PC-3 (cell line): ENCODE measurements around the gene LALBA. TPM values are rescaled to one million over a fixed set of nuclear protein-coding genes. Genes with fewer than 3 reads are reported as not detected.
A peak's percentile ranks its signal among the peaks of the same experiment; 100 is the strongest.

Source experiments
- ATAC-seq: fragments of 200-7000 bp; cut with Tn5 transposase; 2 replicates; pipeline ENCODE4 v1.9.1; 2020; ENCODE audit warnings: mild to moderate bottlenecking, moderate library complexity
- BruUV-seq: library from RNA; stranded (reverse); fragments of 400-500 nt; replicated peaks from 2 replicates; lab custom pipeline; 2021; lab: Mats Ljungman, UMichigan
- CTCF ChIA-PET: fragments of 300-600 bp; sonication (Branson Sonifier 250); formaldehyde crosslinking; loops from one replicate; lab custom pipeline; 2022; ENCODE audit warnings: antibody characterized with exemption; lab: Charles Lee
- POLR2A ChIA-PET: fragments of 300-600 bp; sonication (Branson Sonifier 250); formaldehyde crosslinking; loops from one replicate; lab custom pipeline; 2022; ENCODE audit warnings: antibody characterized with exemption; ENCODE audit not compliant: unreplicated experiment; lab: Charles Lee
- DNase-seq: peaks from one replicate; pipeline ENCODE4 v3.0.0-alpha.2; 2015
- H2AFZ ChIP-seq: fragments of 300-600 bp; sonication (generic); 2 replicates; pipeline ENCODE4 v1.6.0; 2016; ENCODE audit warnings: antibody characterized with exemption, low read length
- H3F3A ChIP-seq: fragments of 300-600 bp; sonication (generic); one replicate; pipeline ENCODE4 v1.6.0; 2017; ENCODE audit warnings: antibody characterized with exemption, low read length, control low read depth, mild to moderate bottlenecking; ENCODE audit not compliant: unreplicated experiment
- H3K27ac ChIP-seq: fragments of 300-600 bp; sonication (generic); 2 replicates; pipeline ENCODE4 v1.5.1; 2016; ENCODE audit warnings: mild to moderate bottlenecking, low read length
- H3K27me3 ChIP-seq: fragments of 300-600 bp; sonication (generic); 2 replicates; pipeline ENCODE4 v1.6.1; 2016; ENCODE audit warnings: low read length, mixed read lengths
- H3K36me3 ChIP-seq: fragments of 300-600 bp; sonication (generic); 2 replicates; pipeline ENCODE4 v1.6.1; 2016; ENCODE audit warnings: low read depth, mixed run types, low read length, mixed read lengths
- H3K4me1 ChIP-seq: fragments of 300-600 bp; sonication (generic); 2 replicates; pipeline ENCODE4 v1.5.1; 2016; ENCODE audit warnings: low read length; ENCODE audit not compliant: insufficient read depth
- H3K4me2 ChIP-seq: fragments of 300-600 bp; sonication (generic); 2 replicates; pipeline ENCODE4 v1.6.0; 2016; ENCODE audit warnings: low read length
- H3K4me3 ChIP-seq: fragments of 300-600 bp; sonication (generic); 2 replicates; pipeline ENCODE4 v1.5.1; 2016; ENCODE audit warnings: mild to moderate bottlenecking, low read length, mixed read lengths
- H3K79me2 ChIP-seq: fragments of 300-600 bp; sonication (generic); 2 replicates; pipeline ENCODE4 v1.6.1; 2017; ENCODE audit warnings: low read length, mixed read lengths
- H3K9ac ChIP-seq: fragments of 300-600 bp; sonication (generic); 2 replicates; pipeline ENCODE4 v1.6.0; 2016; ENCODE audit warnings: mild to moderate bottlenecking, low read length
- H3K9me2 ChIP-seq: fragments of 300-600 bp; sonication (generic); replicated peaks from 2 replicates; pipeline ENCODE4 v1.6.1; 2016; ENCODE audit warnings: mixed run types, low read length, mixed read lengths
- H3K9me3 ChIP-seq: fragments of 300-600 bp; sonication (generic); 2 replicates; pipeline ENCODE4 v1.6.1; 2016; ENCODE audit warnings: low read length, mixed read lengths
- H4K20me1 ChIP-seq: fragments of 300-600 bp; sonication (generic); 2 replicates; pipeline ENCODE4 v1.6.1; 2016; ENCODE audit warnings: low read length, mixed read lengths
- CTCF ChIP-seq: fragments of 300-600 bp; sonication (generic); conservative IDR thresholded peaks from 2 replicates; pipeline ENCODE4 v1.5.1; 2017; ENCODE audit warnings: antibody characterized with exemption, low read depth, mild to moderate bottlenecking, low read length
- EZH2 ChIP-seq: fragments of 300-600 bp; sonication (generic); IDR thresholded peaks from one replicate; pipeline ENCODE4 v1.6.1; 2017; ENCODE audit warnings: antibody characterized with exemption, mild to moderate bottlenecking, low read length; ENCODE audit not compliant: unreplicated experiment
- EZH2phosphoT487 ChIP-seq: fragments of 300-600 bp; sonication (generic); IDR thresholded peaks from 2 replicates; pipeline ENCODE4 v1.6.1; 2018; ENCODE audit warnings: mild to moderate bottlenecking, antibody characterized with exemption, low read length, borderline replicate concordance
- intact Hi-C: fragments of 100-400 bp; cut with micrococcal nuclease; formaldehyde crosslinking; loops from 2 replicates; pipeline ENCODE4 v1.9.0; 2023
- total RNA-seq: library from RNA; depleted of rRNA; stranded (reverse); fragments of >200 nt; gene quantifications from 2 replicates; pipeline ENCODE4 v1.2.3, GENCODE V29; 2014

The LALBA gene
- total RNA-seq, 1 experiment from 2014 or later = not detected

- ATAC-seq = no peak
- Histone ChIP-seq H2AFZ (no peak overlapping the region), H3K4me1 (no peaks in the 10 kb centered on the region), H3K27ac (no peak overlapping the region), H3K36me3 (no peaks in the 10 kb centered on the region), H3K9me3 (no peaks in the 10 kb centered on the region), H3K9ac (no peak overlapping the region), H3K27me3 (peaks cover 32% of the 10 kb centered on the region; the same call in 1 of the 2 replicates), H3K9me2 (no peaks in the 10 kb centered on the region), H4K20me1 (no peaks in the 10 kb centered on the region), H3K4me2 (no peak overlapping the region), H3F3A (no peaks in the 10 kb centered on the region), H3K79me2 (no peaks in the 10 kb centered on the region), H3K4me3 (no peak overlapping the region)
- ChIA-PET CTCF (no interaction called here), POLR2A (no interaction called here)
- DNase-seq = no peak
- intact Hi-C loops = no loop called here
- no TSS peak for BruUV-seq
- no peak for TF ChIP-seq EZH2
- no peak for TF ChIP-seq EZH2phosphoT487
- no peak for TF ChIP-seq CTCF
Measured at GRCh38 chr12:48586361-48586760, 16.5 kb upstream of the LALBA start.

- H3K79me2 ChIP-seq = no peaks in the 10 kb centered on the region
- H3K27me3 ChIP-seq = peaks cover 32% of the 10 kb centered on the region; the same call in 1 of the 2 replicates
- no peaks in the 10 kb centered on the region for H4K20me1 ChIP-seq
- H3F3A ChIP-seq = no peaks in the 10 kb centered on the region
- CTCF ChIA-PET = no interaction called here
- TF ChIP-seq CTCF (no peak), EZH2phosphoT487 (no peak), EZH2 (no peak)
- H3K4me3 ChIP-seq = no peak overlapping the region
- H3K27ac ChIP-seq = no peak overlapping the region
- POLR2A ChIA-PET = no interaction called here
- H3K9ac ChIP-seq = no peak overlapping the region
- H2AFZ ChIP-seq = no peak overlapping the region
- no peaks in the 10 kb centered on the region for H3K4me1 ChIP-seq
- intact Hi-C loops = no loop called here
- H3K9me3 ChIP-seq = no peaks in the 10 kb centered on the region
- no peaks in the 10 kb centered on the region for H3K9me2 ChIP-seq
- no peak for ATAC-seq
- H3K36me3 ChIP-seq = no peaks in the 10 kb centered on the region
- no TSS peak for BruUV-seq
- no peak overlapping the region for H3K4me2 ChIP-seq
- no peak for DNase-seq
Measured at GRCh38 chr12:48583728-48584127, 13.9 kb upstream of the LALBA start.

GRCh38 chr12:48580831-48581230 is 11.0 kb upstream of the LALBA start:
- H3K36me3 ChIP-seq = no peaks in the 10 kb centered on the region
- H4K20me1 ChIP-seq = no peaks in the 10 kb centered on the region
- ATAC-seq (no peak), DNase-seq (peak; percentile 62)
- CTCF ChIA-PET = no interaction called here
- BruUV-seq = no TSS peak
- no peaks in the 10 kb centered on the region for H3K9me3 ChIP-seq
- H3K9me2 ChIP-seq = no peaks in the 10 kb centered on the region
- no peak overlapping the region for H3K4me2 ChIP-seq
- no peak overlapping the region for H3K27ac ChIP-seq
- intact Hi-C loops = no loop called here
- H3K79me2 ChIP-seq = no peaks in the 10 kb centered on the region
- H3K27me3 ChIP-seq = peaks cover 24% of the 10 kb centered on the region; the same call in 1 of the 2 replicates
- H3K9ac ChIP-seq = no peak overlapping the region
- H3K4me1 ChIP-seq = no peaks in the 10 kb centered on the region
- no peak overlapping the region for H3K4me3 ChIP-seq
- TF ChIP-seq EZH2 = no peak
- TF ChIP-seq EZH2phosphoT487 = no peak
- no peak for TF ChIP-seq CTCF
- POLR2A ChIA-PET = no interaction called here
- H3F3A ChIP-seq = no peaks in the 10 kb centered on the region
- no peak overlapping the region for H2AFZ ChIP-seq
